Measurements from ENCODE around the gene GEN1. TPM values are rescaled to one million over a fixed set of nuclear protein-coding genes. Genes with fewer than 3 reads are reported as not detected.

The GEN1 gene
- total and polyA plus RNA-seq, 2 of the 13 experiments (the other 11 are each of a cell fraction or from before 2014, with no cell fraction given), result 9.9 to 27.1 TPM

DNA sequence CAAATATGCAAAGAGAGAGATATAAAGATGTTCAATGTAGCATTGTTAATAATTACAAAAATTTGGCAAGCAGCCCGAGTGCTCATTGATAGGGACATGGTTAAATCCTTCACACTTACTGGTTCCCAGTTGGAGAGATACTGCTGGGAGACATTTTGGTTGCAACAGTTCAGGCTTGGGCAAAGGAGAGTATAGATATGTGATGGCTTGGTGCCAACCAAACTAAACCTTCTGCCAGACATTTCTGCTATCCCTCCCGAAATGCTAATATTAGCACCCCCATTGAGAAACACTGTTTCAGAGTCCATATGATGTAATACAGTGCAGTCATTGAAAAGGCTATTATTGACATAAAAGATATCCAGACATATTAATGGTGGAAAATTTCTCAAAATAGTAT is 11.5 kb downstream of the GEN1 start (continued):
- TF ChIP-seq FOSL1 (CRISPR knock-in tag; IDR thresholded peaks at IDR 0.05; ENCODE audit: borderline replicate concordance), result no peak
- 0 out of 2 replicates have a peak, but pooled peaks have one; percentile 28 for TF ChIP-seq ZMAT3 (CRISPR knock-in tag; conservative IDR thresholded peaks at IDR 0.05)
- TF ChIP-seq HNF4A (CRISPR knock-in tag; IDR thresholded peaks at IDR 0.05), result peak; percentile 84
- TF ChIP-seq PLRG1 (conservative IDR thresholded peaks at IDR 0.05), result no peak
- peak; percentile 52 for TF ChIP-seq NFIC (IDR thresholded peaks at IDR 0.05; ENCODE audit: low read length)
- peak; percentile 35; the same call in 1 of the 2 replicates for TF ChIP-seq POGZ (CRISPR knock-in tag; IDR thresholded peaks at IDR 0.05)
- TF ChIP-seq, protein P1, sequence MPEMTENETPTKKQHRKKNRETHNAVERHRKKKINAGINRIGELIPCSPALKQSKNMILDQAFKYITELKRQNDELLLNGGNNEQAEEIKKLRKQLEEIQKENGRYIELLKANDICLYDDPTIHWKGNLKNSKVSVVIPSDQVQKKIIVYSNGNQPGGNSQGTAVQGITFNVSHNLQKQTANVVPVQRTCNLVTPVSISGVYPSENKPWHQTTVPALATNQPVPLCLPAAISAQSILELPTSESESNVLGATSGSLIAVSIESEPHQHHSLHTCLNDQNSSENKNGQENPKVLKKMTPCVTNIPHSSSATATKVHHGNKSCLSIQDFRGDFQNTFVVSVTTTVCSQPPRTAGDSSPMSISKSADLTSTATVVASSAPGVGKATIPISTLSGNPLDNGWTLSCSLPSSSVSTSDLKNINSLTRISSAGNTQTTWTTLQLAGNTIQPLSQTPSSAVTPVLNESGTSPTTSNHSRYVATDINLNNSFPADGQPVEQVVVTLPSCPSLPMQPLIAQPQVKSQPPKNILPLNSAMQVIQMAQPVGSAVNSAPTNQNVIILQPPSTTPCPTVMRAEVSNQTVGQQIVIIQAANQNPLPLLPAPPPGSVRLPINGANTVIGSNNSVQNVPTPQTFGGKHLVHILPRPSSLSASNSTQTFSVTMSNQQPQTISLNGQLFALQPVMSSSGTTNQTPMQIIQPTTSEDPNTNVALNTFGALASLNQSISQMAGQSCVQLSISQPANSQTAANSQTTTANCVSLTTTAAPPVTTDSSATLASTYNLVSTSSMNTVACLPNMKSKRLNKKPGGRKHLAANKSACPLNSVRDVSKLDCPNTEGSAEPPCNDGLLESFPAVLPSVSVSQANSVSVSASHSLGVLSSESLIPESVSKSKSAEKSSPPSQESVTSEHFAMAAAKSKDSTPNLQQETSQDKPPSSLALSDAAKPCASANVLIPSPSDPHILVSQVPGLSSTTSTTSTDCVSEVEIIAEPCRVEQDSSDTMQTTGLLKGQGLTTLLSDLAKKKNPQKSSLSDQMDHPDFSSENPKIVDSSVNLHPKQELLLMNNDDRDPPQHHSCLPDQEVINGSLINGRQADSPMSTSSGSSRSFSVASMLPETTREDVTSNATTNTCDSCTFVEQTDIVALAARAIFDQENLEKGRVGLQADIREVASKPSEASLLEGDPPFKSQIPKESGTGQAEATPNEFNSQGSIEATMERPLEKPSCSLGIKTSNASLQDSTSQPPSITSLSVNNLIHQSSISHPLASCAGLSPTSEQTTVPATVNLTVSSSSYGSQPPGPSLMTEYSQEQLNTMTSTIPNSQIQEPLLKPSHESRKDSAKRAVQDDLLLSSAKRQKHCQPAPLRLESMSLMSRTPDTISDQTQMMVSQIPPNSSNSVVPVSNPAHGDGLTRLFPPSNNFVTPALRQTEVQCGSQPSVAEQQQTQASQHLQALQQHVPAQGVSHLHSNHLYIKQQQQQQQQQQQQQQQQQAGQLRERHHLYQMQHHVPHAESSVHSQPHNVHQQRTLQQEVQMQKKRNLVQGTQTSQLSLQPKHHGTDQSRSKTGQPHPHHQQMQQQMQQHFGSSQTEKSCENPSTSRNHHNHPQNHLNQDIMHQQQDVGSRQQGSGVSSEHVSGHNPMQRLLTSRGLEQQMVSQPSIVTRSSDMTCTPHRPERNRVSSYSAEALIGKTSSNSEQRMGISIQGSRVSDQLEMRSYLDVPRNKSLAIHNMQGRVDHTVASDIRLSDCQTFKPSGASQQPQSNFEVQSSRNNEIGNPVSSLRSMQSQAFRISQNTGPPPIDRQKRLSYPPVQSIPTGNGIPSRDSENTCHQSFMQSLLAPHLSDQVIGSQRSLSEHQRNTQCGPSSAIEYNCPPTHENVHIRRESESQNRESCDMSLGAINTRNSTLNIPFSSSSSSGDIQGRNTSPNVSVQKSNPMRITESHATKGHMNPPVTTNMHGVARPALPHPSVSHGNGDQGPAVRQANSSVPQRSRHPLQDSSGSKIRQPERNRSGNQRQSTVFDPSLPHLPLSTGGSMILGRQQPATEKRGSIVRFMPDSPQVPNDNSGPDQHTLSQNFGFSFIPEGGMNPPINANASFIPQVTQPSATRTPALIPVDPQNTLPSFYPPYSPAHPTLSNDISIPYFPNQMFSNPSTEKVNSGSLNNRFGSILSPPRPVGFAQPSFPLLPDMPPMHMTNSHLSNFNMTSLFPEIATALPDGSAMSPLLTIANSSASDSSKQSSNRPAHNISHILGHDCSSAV (CRISPR knock-in tag; IDR thresholded peaks at IDR 0.05; ENCODE audit: borderline replicate concordance), result no peak
- TF ChIP-seq ZNF260 (CRISPR knock-in tag; IDR thresholded peaks at IDR 0.05; ENCODE audit: borderline replicate concordance, low read depth), result no peak
- TF ChIP-seq, protein P2, sequence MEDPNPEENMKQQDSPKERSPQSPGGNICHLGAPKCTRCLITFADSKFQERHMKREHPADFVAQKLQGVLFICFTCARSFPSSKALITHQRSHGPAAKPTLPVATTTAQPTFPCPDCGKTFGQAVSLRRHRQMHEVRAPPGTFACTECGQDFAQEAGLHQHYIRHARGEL (CRISPR knock-in tag; IDR thresholded peaks at IDR 0.05), result no peak
- no peak for TF ChIP-seq SNRNP70 (IDR thresholded peaks at IDR 0.05; ENCODE audit: low read depth, low read length)
- no peak for TF ChIP-seq ZNF670 (CRISPR knock-in tag; IDR thresholded peaks at IDR 0.05; ENCODE audit: borderline replicate concordance)
- no peak for TF ChIP-seq SIX4 (CRISPR knock-in tag; IDR thresholded peaks at IDR 0.05)
- no peak for TF ChIP-seq RFX1 (IDR thresholded peaks at IDR 0.05)
- TF ChIP-seq, protein P3, sequence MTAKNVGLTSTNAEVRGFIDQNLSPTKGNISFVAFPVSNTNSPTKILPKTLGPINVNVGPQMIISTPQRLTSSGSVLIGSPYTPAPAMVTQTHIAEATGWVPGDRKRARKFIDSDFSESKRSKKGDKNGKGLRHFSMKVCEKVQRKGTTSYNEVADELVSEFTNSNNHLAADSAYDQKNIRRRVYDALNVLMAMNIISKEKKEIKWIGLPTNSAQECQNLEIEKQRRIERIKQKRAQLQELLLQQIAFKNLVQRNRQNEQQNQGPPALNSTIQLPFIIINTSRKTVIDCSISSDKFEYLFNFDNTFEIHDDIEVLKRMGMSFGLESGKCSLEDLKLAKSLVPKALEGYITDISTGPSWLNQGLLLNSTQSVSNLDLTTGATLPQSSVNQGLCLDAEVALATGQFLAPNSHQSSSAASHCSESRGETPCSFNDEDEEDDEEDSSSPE (CRISPR knock-in tag; IDR thresholded peaks at IDR 0.05), result no peak

Data from HepG2 (cell line).